Brain microvascular endothelial cell (primary cell): ENCODE data around the gene CALN1.
"Not testable (repeated sequence)": the region's sequence is repeated elsewhere in the genome, so short reads cannot be mapped to it uniquely, and the experiment has no call there.

Source experiments
- DNase-seq: peaks from one replicate; pipeline ENCODE4 v3.0.0-alpha.2; 2020
- H3K27ac ChIP-seq: fragments of 250-450 bp; sonication (Bioruptor Pico); 2 replicates; pipeline ENCODE4 v1.5.1; 2020; ENCODE audit warnings: mild to moderate bottlenecking, moderate library complexity
- H3K27me3 ChIP-seq: fragments of 250-450 bp; sonication (Bioruptor Pico); replicated peaks from 2 replicates; pipeline ENCODE4 v1.5.1; 2020; ENCODE audit warnings: mild to moderate bottlenecking
- H3K36me3 ChIP-seq: fragments of 250-450 bp; sonication (Bioruptor Pico); replicated peaks from 2 replicates; pipeline ENCODE4 v1.5.1; 2020; ENCODE audit warnings: mild to moderate bottlenecking
- H3K4me3 ChIP-seq: 2 replicates; pipeline ENCODE4 v1.5.1; 2011; ENCODE audit warnings: low read depth, mild to moderate bottlenecking, control low read depth, low read length, moderate library complexity
- CTCF ChIP-seq: IDR thresholded peaks from 2 replicates; pipeline ENCODE4 v1.5.1; 2011; ENCODE audit warnings: low read depth, mild to moderate bottlenecking, moderate library complexity, low read length, control low read depth, inconsistent platforms; ENCODE audit errors: missing control alignments
- in situ Hi-C: cut with HindIII; loops from 2 replicates; pipeline ENCODE4 v1.10.0; 2017; ENCODE audit warnings: low sequenced_read_pairs, low pct_ligation_motif_present

CALN1 gene

GRCh38 chr7:72412121-72412618 lies at the start of gene CALN1:
Gene CALN1, minus strand, starts transcription at chr7:72412338.
- in situ Hi-C loops, H3K4me3 ChIP-seq, DNase-seq, H3K27me3 ChIP-seq, H3K27ac ChIP-seq, H3K36me3 ChIP-seq: not testable (repeated sequence)

- no peak for DNase-seq
- H3K4me3 ChIP-seq, result no peak overlapping the region
- TF ChIP-seq CTCF, result no peak
- no peaks in the 10 kb centered on the region for H3K27me3 ChIP-seq
- no peaks in the 10 kb centered on the region for H3K36me3 ChIP-seq
- in situ Hi-C loops, result no loop called here
- H3K27ac ChIP-seq, result no peak overlapping the region
Observed at GRCh38 chr7:72453471-72453870, 41.3 kb upstream of the CALN1 start.

- DNase-seq, result no peak
- in situ Hi-C loops, result no loop called here
- Histone ChIP-seq H3K27ac (no peak overlapping the region), H3K27me3 (no peaks in the 10 kb centered on the region), H3K36me3 (no peaks in the 10 kb centered on the region), H3K4me3 (no peak overlapping the region)
- no peak for TF ChIP-seq CTCF
Observed at GRCh38 chr7:72447465-72448204, 35.5 kb upstream of the CALN1 start.

GRCh38 chr7:72446591-72447462 lies 34.7 kb upstream of the CALN1 start:
- no peak overlapping the region for H3K4me3 ChIP-seq
- no peak for DNase-seq
- H3K27me3 ChIP-seq, result no peaks in the 10 kb centered on the region
- in situ Hi-C loops, result no loop called here
- no peak for TF ChIP-seq CTCF
- no peak overlapping the region for H3K27ac ChIP-seq
- no peaks in the 10 kb centered on the region for H3K36me3 ChIP-seq

- in situ Hi-C loops, result no loop called here
- Histone ChIP-seq H3K4me3 (no peak overlapping the region), H3K27me3 (no peaks in the 10 kb centered on the region), H3K27ac (no peak overlapping the region), H3K36me3 (no peaks in the 10 kb centered on the region)
- TF ChIP-seq CTCF, result no peak
- DNase-seq, result no peak
Observed at GRCh38 chr7:72446131-72446530, 34.0 kb upstream of the CALN1 start.

GRCh38 chr7:72445580-72445979 lies 33.4 kb upstream of the CALN1 start:
- no peak for TF ChIP-seq CTCF
- no peak overlapping the region for H3K4me3 ChIP-seq
- DNase-seq, result no peak
- H3K27me3 ChIP-seq, result no peaks in the 10 kb centered on the region
- no peaks in the 10 kb centered on the region for H3K36me3 ChIP-seq
- in situ Hi-C loops, result no loop called here
- no peak overlapping the region for H3K27ac ChIP-seq
